Endothelial cell of hepatic sinusoid (primary cell): ENCODE measurements around the gene KLHL10.
"Not testable (repeated sequence)": the region's sequence is repeated elsewhere in the genome, so short reads cannot be mapped to it uniquely, and the experiment has no call there.

Experiments
- in situ Hi-C: cut with HindIII; loops from 2 replicates; pipeline ENCODE4 v1.10.0; 2017; ENCODE audit warnings: low sequenced_read_pairs

KLHL10 gene

GRCh38 chr17:41813152-41813680, 24.4 kb upstream of the KLHL10 start:
- in situ Hi-C loops: no loop called here

- in situ Hi-C loops: no loop called here
Observed at GRCh38 chr17:41813699-41814124, 23.9 kb upstream of the KLHL10 start.

GRCh38 chr17:41814195-41814594, 23.4 kb upstream of the KLHL10 start:
- in situ Hi-C loops: no loop called here

- in situ Hi-C loops: no loop called here
Observed at GRCh38 chr17:41816637-41817320, 20.8 kb upstream of the KLHL10 start.

- in situ Hi-C loops: no loop called here
Observed at GRCh38 chr17:41818024-41818423, 19.6 kb upstream of the KLHL10 start.

GRCh38 chr17:41821776-41822175, 15.8 kb upstream of the KLHL10 start:
- in situ Hi-C loops: no loop called here

- in situ Hi-C loops: no loop called here
Observed at GRCh38 chr17:41822216-41823140, 15.1 kb upstream of the KLHL10 start.

- in situ Hi-C loops: no loop called here
Observed at GRCh38 chr17:41823141-41823524, 14.5 kb upstream of the KLHL10 start.

GRCh38 chr17:41823580-41823979, 14.0 kb upstream of the KLHL10 start:
- in situ Hi-C loops: no loop called here

GRCh38 chr17:41824086-41824485, 13.5 kb upstream of the KLHL10 start:
- in situ Hi-C loops: no loop called here

GRCh38 chr17:41825175-41825845, 12.3 kb upstream of the KLHL10 start:
- in situ Hi-C loops: no loop called here

- in situ Hi-C loops: not testable (repeated sequence)
Observed at GRCh38 chr17:41829961-41830360, 7.7 kb upstream of the KLHL10 start.

GRCh38 chr17:41835214-41835799, 2.3 kb upstream of the KLHL10 start:
- in situ Hi-C loops: no loop called here

GRCh38 chr17:41835800-41836549, 1.6 kb upstream of the KLHL10 start, which contains the start of gene NT5C3B:
TSS of gene NT5C3B (minus strand) at chr17:41836232. CDS start at chr17:41836193, 39 bp downstream.
- in situ Hi-C loops: no loop called here

GRCh38 chr17:41836550-41837196, 952 bp upstream of the KLHL10 start:
- in situ Hi-C loops: no loop called here

GRCh38 chr17:41839448-41839847, 1.8 kb downstream of the KLHL10 start:
- in situ Hi-C loops: not testable (repeated sequence)

- in situ Hi-C loops: not testable (repeated sequence)
Observed at GRCh38 chr17:41840781-41841180, 3.2 kb downstream of the KLHL10 start.

- in situ Hi-C loops: no loop called here
Observed at GRCh38 chr17:41844971-41845370, 7.3 kb downstream of the KLHL10 start.

GRCh38 chr17:41848788-41849187, 11.2 kb downstream of the KLHL10 start:
- in situ Hi-C loops: no loop called here
